SJCRH30 (cell line): ENCODE measurements around the gene SLX4. TPM values are rescaled to one million over a fixed set of nuclear protein-coding genes. Genes with fewer than 3 reads are reported as not detected.
"Not testable (repeated sequence)": the region's sequence is repeated elsewhere in the genome, so short reads cannot be mapped to it uniquely, and the experiment has no call there.

Experiments
- DNase-seq, 2 experiments: peaks; one replicate each; pipeline ENCODE4 v3.0.0-alpha.2; 2015 to 2020
- H3K27ac ChIP-seq: fragments of 250-450 bp; sonication (Bioruptor Pico); 2 replicates; pipeline ENCODE4 v1.5.1; 2020; ENCODE audit warnings: mild to moderate bottlenecking, moderate library complexity
- H3K27me3 ChIP-seq: fragments of 250-450 bp; sonication (Bioruptor Pico); 2 replicates; pipeline ENCODE4 v1.5.1; 2020; ENCODE audit warnings: mild to moderate bottlenecking, moderate library complexity
- H3K36me3 ChIP-seq: fragments of 250-450 bp; sonication (Bioruptor Pico); 2 replicates; pipeline ENCODE4 v1.5.1; 2020; ENCODE audit warnings: mild to moderate bottlenecking, moderate library complexity
- H3K4me1 ChIP-seq: fragments of 250-450 bp; sonication (Bioruptor Pico); 2 replicates; pipeline ENCODE4 v1.5.1; 2020; ENCODE audit warnings: mild to moderate bottlenecking, moderate library complexity
- H3K4me3 ChIP-seq: fragments of 250-450 bp; sonication (Bioruptor Pico); 2 replicates; pipeline ENCODE4 v1.5.1; 2020; ENCODE audit warnings: mild to moderate bottlenecking, moderate library complexity
- H3K9me3 ChIP-seq: fragments of 250-450 bp; sonication (Bioruptor Pico); replicated peaks from 2 replicates; pipeline ENCODE4 v1.5.1; 2020; ENCODE audit warnings: mild to moderate bottlenecking, moderate library complexity
- total RNA-seq: library from RNA; depleted of rRNA; stranded (reverse); fragments of >200 nt; shearing (Covaris generic); gene quantifications from 2 replicates; pipeline ENCODE4 v1.2.3, GENCODE V29; 2014; rRNA removed

SLX4 gene, protein sequence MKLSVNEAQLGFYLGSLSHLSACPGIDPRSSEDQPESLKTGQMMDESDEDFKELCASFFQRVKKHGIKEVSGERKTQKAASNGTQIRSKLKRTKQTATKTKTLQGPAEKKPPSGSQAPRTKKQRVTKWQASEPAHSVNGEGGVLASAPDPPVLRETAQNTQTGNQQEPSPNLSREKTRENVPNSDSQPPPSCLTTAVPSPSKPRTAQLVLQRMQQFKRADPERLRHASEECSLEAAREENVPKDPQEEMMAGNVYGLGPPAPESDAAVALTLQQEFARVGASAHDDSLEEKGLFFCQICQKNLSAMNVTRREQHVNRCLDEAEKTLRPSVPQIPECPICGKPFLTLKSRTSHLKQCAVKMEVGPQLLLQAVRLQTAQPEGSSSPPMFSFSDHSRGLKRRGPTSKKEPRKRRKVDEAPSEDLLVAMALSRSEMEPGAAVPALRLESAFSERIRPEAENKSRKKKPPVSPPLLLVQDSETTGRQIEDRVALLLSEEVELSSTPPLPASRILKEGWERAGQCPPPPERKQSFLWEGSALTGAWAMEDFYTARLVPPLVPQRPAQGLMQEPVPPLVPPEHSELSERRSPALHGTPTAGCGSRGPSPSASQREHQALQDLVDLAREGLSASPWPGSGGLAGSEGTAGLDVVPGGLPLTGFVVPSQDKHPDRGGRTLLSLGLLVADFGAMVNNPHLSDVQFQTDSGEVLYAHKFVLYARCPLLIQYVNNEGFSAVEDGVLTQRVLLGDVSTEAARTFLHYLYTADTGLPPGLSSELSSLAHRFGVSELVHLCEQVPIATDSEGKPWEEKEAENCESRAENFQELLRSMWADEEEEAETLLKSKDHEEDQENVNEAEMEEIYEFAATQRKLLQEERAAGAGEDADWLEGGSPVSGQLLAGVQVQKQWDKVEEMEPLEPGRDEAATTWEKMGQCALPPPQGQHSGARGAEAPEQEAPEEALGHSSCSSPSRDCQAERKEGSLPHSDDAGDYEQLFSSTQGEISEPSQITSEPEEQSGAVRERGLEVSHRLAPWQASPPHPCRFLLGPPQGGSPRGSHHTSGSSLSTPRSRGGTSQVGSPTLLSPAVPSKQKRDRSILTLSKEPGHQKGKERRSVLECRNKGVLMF (N-terminal part only)
- 6.5 and 7.6 TPM in 2 replicates for total RNA-seq

DNA sequence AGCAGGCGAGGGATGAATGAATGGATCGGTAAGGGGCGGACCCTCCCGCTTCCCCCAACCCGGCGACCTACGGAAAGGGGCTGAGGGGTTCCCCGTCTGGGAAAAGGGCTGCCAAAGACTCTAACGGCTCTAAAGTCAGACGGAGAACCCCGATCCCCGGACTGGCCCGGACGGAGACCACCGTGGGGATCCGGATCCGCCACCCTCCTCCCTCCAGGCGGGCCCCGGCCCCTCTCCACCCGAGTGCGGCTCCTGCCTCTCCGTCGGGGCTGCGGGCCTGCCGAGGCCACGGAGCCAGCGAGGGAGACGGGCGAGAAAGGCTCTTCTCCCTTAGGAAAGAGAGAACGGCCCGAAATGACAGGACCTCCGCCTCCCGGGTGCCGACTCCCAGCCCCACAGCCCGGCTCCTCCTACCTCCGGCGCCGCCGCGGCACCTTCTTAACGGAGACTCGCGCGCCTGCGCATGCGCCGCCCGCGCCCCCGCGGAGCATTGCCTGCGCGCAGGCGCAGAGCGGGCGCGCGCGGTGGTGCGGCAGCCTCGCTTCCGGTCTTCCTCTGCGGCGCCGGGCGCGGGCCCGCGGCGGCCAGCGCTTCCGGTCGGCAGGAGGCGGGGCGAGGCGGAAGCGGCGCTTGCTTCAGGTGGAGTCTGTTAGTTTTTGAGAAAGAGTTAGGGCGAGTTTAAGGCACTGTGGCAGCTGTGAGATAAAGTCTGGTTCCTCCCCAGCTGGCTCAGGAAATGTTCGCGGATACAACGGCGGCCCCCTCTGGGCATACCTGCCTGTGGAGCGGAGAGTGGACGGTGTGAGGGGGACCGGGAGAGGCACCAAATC, at the start of gene SLX4:
SLX4 (minus strand) TSS at position 461 of the 830 bp plus-strand sequence. CDS start 2,642 bp downstream, outside the sequence.
- Histone ChIP-seq H3K36me3 (no peaks in the 10 kb centered on the region), H3K4me1 (no peaks in the 10 kb centered on the region; the same call in 1 of the 2 replicates), H3K4me3 (peak within 1 kb of the TSS; percentile 81), H3K27me3 (no peaks in the 10 kb centered on the region), H3K27ac (peak within 1 kb of the TSS; percentile 25; the same call in 1 of the 2 replicates), H3K9me3 (no peaks in the 10 kb centered on the region)
- peak; percentile 84 to 92 for DNase-seq

GRCh38 chr16:3659251-3659650, 47.8 kb upstream of the SLX4 start:
- DNase-seq: no peak
- H3K27me3 ChIP-seq: no peaks in the 10 kb centered on the region
- no peaks in the 10 kb centered on the region for H3K9me3 ChIP-seq
- H3K36me3 ChIP-seq: peaks cover 22% of the 10 kb centered on the region; the same call in 1 of the 2 replicates
- H3K4me1 ChIP-seq: no peaks in the 10 kb centered on the region
- H3K4me3 ChIP-seq: no peak overlapping the region
- H3K27ac ChIP-seq: no peak overlapping the region

DNA sequence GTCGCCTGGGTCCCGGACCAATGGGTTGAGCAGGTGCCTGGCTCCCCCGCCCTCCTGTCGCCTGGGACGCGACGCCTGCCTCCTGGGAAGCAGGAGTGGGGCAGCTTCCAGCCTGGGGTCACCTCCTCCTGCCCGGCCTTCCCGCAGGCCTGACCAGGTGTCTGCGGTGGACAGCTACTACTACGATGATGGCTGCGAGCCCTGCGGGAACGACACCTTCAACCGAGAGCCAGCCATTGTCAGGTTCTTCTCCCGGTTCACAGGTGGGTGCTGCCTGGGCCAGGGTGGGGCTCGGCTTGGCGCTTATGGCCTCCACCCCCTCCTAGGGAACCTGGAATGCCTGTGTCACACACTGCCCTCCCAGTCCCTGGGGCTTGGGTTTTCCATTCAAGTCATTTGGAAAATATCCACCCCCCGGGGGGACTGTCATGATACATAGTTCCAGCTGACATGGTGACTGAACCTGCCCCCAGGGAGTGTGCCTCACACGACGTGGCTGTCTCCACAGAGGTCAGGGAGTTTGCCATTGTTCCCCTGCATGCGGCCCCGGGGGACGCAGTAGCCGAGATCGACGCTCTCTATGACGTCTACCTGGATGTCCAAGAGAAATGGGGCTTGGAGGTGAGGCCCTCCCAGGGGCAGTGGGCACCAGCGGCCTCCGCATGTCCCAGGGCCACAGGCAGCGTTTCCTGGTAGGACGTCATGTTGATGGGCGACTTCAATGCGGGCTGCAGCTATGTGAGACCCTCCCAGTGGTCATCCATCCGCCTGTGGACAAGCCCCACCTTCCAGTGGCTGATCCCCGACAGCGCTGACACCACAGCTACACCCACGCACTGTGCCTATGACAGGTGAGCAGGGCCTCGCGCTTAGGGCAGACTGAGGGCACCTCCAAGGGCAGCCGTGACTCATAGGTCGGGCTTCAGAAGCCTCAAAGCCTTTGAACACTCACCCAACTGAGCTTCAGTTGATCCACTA, 45.4 kb upstream of the SLX4 start:
- Histone ChIP-seq H3K27me3 (no peaks in the 10 kb centered on the region), H3K4me3 (no peak overlapping the region), H3K9me3 (no peaks in the 10 kb centered on the region), H3K36me3 (peaks cover 20% of the 10 kb centered on the region; the same call in 1 of the 2 replicates), H3K27ac (no peak overlapping the region), H3K4me1 (no peaks in the 10 kb centered on the region)
- DNase-seq: no peak

DNA sequence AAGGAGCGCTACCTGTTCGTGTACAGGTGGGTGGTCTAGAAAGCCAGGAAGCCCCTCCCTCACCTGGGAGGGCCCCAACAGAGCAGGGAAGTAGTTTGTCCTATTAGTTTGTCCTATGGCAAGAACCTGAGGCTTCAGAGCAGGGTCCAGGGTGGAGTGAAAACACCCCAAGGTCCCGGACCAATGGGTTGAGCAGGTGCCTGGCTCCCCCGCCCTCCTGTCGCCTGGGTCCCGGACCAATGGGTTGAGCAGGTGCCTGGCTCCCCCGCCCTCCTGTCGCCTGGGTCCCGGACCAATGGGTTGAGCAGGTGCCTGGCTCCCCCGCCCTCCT, 44.7 kb upstream of the SLX4 start:
- peaks cover 16% of the 10 kb centered on the region; the same call in 1 of the 2 replicates for H3K36me3 ChIP-seq
- H3K4me1 ChIP-seq, DNase-seq, H3K4me3 ChIP-seq, H3K9me3 ChIP-seq, H3K27me3 ChIP-seq, H3K27ac ChIP-seq: not testable (repeated sequence)

- Histone ChIP-seq H3K9me3 (no peaks in the 10 kb centered on the region), H3K4me3 (no peak overlapping the region), H3K27me3 (no peaks in the 10 kb centered on the region), H3K27ac (no peak overlapping the region), H3K36me3 (peaks cover 12% of the 10 kb centered on the region; the same call in 1 of the 2 replicates), H3K4me1 (no peaks in the 10 kb centered on the region)
- DNase-seq: no peak
Measured at GRCh38 chr16:3655396-3656159, 44.2 kb upstream of the SLX4 start.

GRCh38 chr16:3655030-3655395, 43.6 kb upstream of the SLX4 start:
- peaks cover 11% of the 10 kb centered on the region; the same call in 1 of the 2 replicates for H3K36me3 ChIP-seq
- no peaks in the 10 kb centered on the region for H3K9me3 ChIP-seq
- no peaks in the 10 kb centered on the region for H3K27me3 ChIP-seq
- no peaks in the 10 kb centered on the region for H3K4me1 ChIP-seq
- no peak for DNase-seq
- no peak overlapping the region for H3K4me3 ChIP-seq
- H3K27ac ChIP-seq: no peak overlapping the region

DNA sequence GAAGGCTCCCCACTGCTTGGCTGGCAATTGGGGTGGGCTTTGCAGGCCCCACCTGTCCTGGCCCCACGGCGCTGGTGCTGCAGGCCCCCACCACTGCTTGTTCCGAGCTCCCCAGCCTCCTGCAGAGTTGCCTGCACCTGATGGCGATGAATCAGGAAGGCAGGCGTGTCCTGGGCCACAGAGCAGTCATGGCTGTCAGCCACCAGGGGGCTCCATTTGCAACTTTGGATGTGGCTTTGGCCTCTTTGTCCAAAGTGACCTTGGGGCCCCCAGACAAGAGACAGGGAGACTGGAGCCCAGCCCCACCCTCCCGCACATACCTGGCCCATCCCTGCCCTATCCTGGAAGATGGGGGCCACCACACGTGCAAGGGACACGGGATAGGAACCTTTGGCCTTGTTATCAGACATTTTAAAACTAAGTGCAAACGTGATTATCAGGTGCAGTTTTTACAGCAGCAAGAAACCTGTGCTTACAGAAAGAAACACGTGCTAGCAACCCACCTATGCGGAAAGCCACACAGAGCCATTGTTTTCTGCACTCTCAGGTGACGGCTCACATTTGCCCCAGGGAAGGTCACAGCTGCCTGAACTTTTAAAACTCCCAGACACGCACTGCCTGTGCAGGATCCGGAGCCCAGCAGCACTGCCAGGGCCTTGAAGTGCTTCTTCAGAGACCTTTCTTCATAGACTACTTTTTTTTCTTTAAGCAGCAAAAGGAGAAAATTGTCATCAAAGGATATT, 43.0 kb upstream of the SLX4 start, which contains the start of gene DNASE1:
DNASE1 (plus strand) TSS at position 443 of the 743 bp plus-strand sequence. CDS start 683 bp downstream, outside the sequence.
- H3K27me3 ChIP-seq: no peaks in the 10 kb centered on the region
- H3K36me3 ChIP-seq: peaks cover 11% of the 10 kb centered on the region; the same call in 1 of the 2 replicates
- no peaks in the 10 kb centered on the region for H3K9me3 ChIP-seq
- peak; percentile 54 to 77 for DNase-seq
- no peaks in the 10 kb centered on the region for H3K4me1 ChIP-seq
- no peak within 1 kb of the TSS for H3K27ac ChIP-seq
- H3K4me3 ChIP-seq: no peak within 1 kb of the TSS

DNA sequence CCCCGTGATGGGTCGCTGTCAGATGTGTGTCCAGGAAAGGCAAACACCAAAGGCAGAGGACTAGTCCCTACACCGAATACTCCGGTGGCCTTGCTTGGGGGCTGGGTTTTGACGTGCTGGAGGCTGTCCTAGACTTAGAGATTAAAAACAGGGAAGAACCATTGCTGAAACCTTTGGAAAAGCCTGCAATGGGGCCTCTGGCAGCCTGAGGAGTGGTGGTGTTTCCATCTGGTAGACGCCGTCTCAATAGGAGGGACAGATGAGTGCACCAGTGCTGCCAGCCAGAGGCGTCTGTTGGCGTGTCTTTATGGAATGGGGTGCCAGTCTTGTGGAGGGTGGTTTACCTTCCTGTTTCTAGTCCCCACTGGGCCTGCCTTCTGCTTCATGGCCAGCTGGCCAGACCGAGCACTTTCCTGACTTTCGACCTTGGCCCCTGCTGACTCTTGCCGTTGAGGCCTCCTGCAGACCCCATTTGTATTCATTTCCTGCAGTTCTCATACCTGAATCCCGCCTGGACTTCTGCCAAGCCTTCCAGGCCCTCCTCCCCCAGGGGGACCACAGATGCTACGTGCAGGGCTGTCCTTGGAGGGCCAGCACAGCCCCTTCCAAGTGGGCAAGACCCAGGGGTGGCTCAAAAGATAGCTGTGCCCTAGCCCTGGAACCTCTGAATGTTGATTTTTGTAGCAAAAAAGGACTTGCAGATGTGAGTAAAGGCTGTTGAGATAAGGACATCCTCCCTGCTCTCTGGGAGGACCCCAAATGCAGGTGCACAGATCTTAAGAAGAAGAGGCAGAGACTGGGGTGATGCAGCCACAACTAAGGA, 41.2 kb upstream of the SLX4 start:
- H3K36me3 ChIP-seq: peaks cover 4% of the 10 kb centered on the region; the same call in 1 of the 2 replicates
- no peak for DNase-seq
- no peak overlapping the region for H3K27ac ChIP-seq
- H3K27me3 ChIP-seq: no peaks in the 10 kb centered on the region
- H3K9me3 ChIP-seq: no peaks in the 10 kb centered on the region
- H3K4me3 ChIP-seq: no peak overlapping the region
- no peaks in the 10 kb centered on the region for H3K4me1 ChIP-seq

- Histone ChIP-seq H3K27ac (no peak overlapping the region), H3K9me3 (no peaks in the 10 kb centered on the region), H3K4me1 (peaks cover 3% of the 10 kb centered on the region), H3K36me3 (no peaks in the 10 kb centered on the region), H3K27me3 (no peaks in the 10 kb centered on the region), H3K4me3 (no peak overlapping the region)
- DNase-seq: no peak
Measured at GRCh38 chr16:3651461-3652372, 40.3 kb upstream of the SLX4 start.

GRCh38 chr16:3650631-3651265, 39.3 kb upstream of the SLX4 start:
- no peaks in the 10 kb centered on the region for H3K9me3 ChIP-seq
- no peaks in the 10 kb centered on the region for H3K36me3 ChIP-seq
- H3K27ac ChIP-seq: no peak overlapping the region
- H3K27me3 ChIP-seq: no peaks in the 10 kb centered on the region
- peaks cover 12% of the 10 kb centered on the region for H3K4me1 ChIP-seq
- no peak overlapping the region for H3K4me3 ChIP-seq
- DNase-seq: no peak
